ENCODE results near the gene MAK.
"Not testable (repeated sequence)": the region's sequence is repeated elsewhere in the genome, so short reads cannot be mapped to it uniquely, and the experiment has no call there.

Gene MAK

DNA sequence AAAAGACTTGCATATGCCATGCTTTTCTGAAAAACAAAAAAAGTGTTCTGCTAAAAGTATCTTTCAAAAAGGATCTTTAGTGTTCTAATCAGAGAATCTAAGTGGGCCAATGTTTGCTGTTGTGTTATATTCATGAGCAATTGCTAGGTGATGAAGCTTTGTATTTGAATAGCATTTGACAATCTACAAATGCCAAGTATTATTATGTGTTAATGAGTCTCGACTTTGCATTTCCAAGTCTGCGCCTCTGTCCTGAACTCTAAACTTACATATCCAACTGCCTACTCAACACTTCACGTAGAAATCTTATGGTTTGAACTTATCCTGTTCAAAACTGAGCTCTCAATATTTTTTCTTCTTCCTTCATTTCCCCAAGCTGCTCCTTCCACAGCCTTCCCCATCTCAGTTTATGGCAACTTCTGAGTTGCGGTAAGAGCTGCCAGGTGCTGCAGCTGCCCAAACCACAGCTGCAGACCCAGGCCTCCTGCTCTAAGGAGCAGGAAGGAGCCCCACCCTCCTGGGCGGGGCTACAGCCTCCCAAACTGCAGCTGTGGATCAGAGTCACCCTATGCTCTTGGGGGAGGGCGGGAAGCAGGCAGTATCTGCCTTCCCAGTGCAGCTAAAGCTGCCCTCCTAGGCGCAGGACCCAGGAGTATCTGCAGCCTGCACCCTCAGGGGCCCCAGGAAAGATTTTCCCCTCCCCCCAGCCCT lies 16.7 kb upstream of the MAK start:
- FAIRE-seq, result no peak

DNA sequence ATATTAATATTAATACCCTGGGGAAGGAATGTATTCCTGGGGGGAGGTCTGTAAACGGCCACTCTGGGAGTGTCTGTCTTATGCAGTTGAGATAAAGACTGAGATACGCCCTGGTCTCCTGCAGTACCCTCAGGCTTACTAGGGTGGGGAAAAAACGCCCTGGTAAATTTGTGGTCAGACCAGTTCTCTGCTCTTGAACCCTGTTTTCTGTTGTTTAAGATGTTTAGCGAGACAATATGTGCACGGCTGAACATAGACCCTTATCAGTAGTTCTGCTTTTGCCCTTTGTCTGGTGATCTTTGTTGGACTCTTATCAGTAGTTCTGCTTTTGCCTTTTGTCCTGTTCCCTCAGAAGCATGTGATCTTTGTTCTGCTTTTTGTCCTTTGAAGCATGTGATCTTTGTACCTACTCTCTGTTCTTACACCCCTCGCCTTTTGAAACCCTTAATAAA lies 15.5 kb upstream of the MAK start:
- FAIRE-seq; DNase-seq (ENCODE audit: insufficient read length, low spot score): not testable (repeated sequence)

More for the DNA sequence above, 16.7 kb upstream of the MAK start:
- no peak for DNase-seq (ENCODE audit: insufficient read length, low spot score)

DNA sequence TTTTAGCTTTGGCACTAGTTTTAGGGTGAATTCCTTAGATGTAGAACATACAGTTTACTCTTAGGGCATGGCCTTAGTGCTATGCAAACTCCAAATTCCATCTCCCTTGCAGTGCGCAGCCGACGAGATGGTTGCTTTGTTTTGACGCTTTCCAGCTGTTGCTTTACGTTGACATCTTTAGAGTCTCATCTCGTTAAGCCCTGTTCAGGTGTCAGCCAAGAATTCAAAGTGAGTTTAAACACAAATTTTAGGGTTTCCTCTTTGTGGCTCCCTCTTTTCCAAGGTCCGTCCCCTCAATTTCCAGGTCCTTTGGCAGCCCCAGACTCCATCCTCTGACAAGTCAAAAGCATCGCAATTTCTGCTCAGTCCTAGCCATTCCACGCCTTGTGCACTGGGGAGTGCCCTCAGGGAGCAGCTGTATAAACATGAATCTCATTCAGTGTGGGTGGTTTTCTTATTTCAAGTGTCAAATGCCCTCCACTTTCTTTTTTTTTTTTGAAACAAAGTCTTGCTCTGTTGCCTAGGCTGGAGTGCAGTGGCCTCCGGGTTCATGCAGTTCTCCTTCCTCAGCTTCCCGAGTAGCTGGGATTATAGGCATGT lies 14.1 kb upstream of the MAK start:
- no peak for FAIRE-seq
- no peak for DNase-seq (ENCODE audit: insufficient read length, low spot score)

DNA sequence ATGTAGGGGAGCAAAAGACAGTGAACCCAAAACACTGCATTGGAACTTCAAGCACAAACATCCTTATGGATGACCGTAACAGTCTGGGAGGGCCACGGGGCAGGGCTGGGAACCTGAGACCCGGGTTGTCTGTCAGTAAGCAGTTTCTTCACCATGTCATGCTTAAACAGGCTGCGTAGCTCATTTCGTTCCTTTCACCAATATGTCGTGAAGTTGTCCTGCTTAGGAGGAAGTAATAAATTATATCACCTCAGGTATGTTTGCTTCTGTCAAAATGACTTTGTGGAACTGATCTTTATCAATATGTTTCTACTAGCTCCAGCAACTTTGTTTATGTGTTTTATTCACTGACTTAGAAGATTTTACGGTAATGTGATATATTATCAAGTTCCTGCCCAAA lies 12.4 kb upstream of the MAK start:
- DNase-seq (ENCODE audit: insufficient read length, low spot score) (no peak), FAIRE-seq (no peak)

DNA sequence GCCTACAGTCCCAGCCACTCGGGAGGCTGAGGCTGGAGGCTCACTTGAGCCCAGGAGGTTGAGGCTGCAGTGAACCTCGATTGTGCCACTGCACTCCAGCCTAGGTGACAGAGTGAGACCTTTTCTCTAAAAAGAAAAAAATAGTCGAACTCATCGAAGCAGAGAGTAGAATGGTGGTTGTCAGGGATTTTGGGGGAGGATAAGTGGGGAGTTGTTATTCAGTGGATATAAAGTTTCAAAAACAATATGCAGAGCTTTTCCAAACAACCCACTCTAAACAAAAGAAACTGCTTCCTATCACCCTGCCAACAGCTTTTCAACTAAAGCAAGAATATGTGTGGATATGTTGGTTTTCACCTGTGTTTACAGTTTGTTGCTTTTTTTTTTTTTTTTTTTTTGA lies 11.6 kb upstream of the MAK start:
- no peak for DNase-seq (ENCODE audit: insufficient read length, low spot score)
- FAIRE-seq, result no peak

DNA sequence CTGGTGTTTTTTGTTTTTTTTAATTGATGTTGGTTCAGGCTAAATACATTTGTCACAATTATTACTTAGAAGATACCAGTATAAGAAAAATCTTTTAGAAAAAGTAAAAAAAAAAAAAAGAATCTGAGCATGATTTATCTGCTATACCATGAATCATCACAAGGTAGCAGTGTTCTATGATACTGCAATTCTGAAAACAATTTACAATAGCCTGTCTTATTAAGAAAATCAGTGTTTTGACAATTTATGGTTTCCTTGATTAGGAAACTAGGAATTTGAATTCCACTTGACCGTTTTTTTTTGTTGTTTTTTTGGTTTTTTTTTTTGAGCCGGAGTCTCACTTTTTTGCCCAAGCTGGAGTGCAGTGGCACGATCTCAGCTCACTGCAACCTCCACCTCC lies 9.3 kb upstream of the MAK start:
- FAIRE-seq (no peak), DNase-seq (ENCODE audit: insufficient read length, low spot score) (no peak)

DNA sequence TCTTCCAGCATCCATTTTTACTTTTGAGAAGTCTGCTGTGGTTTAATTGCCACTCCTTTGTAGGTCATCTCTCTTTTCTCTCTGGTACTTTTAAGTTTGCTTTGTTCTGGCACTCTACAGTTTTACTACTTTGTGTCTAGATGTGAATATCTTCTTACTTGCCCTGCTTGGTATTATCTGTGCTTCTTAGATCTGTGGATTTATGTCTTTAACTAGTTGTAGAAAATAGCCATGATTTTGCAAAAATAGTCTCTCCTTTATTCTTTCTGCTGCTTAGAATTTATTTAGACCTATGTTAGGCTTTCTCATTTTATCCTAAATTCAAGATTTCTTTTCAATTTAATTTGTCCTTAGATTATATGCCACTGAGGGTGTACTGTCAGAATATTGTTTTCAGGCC lies 5.2 kb upstream of the MAK start:
- no peak for FAIRE-seq
- no peak for DNase-seq (ENCODE audit: insufficient read length, low spot score)

DNA sequence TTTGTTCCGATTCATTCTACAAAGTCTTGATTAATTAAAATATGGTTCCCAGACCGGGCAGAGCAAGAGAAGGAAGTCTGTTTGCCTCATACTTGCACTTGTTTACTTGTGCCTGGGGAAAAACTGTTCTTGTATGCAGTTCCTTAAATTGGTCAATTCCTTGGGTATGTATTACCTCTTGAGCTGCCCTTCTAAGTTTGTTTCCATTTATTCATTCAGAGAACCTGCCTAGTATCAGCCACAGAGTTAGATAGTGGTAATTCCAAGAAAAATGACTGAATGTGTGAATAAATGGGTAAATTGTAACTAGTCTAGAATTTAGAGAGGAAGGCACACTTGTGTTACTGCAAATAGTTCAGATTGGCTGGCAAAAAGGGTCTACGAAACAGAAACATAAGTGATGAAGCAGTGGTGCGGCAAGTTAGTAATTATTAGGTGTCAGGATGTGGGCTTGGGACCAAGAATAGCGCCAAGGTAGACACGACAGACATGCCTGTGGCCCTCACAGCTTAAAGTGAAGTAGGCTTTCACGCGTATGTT lies 525 bp upstream of the MAK start:
- peak; percentile 92 for FAIRE-seq
- peak; percentile 52 for DNase-seq (ENCODE audit: insufficient read length, low spot score)

DNA sequence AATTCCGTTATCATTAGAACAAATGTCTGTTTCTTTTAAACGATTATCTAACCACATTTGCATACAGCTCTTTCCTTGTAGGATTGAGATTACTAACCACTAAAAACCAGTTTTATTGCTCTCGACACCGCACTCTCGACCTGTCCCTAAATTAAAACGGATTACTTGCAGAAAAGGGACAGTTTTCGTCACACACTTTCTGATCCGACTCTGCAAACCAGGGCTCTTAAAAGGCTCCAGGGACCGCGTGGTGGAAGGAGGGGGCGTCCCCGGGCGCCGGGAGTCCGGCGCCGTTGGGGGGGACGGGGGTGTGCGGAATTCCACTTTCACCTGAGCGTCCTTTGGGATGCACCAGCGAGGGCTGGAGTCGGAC lies 731 bp downstream of the MAK start:
- no peak for FAIRE-seq
- no peak for DNase-seq (ENCODE audit: insufficient read length, low spot score)

DNA sequence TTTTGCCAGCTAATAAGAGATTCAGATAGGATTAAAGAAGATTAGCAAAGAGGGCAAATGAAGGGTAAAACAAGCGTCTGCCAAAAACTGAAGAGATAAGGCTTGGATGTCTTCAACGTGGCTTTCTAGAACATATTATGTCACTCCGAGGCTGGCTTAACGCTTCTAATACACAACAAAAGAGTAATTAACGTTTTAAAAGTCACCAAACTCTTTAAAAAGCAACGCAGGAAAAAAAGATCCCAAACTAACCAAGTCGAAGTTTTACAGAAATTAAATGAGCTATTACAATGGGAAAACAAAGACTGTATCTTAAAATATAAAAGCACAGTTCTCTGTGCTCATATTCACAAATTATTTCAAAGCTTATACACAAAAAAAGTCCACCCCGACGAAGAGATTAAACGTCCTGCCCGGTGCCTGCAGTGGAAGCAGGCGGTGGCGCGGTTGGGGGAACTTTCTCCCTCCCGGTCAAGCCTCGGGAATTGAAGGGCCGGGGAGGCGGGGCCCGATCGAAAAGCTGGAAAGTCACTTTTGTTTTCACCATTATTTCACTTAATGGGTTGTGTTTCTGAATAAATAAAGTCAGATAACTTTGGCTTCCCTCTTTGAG lies 1.2 kb downstream of the MAK start:
- FAIRE-seq (peak; percentile 95), DNase-seq (ENCODE audit: insufficient read length, low spot score) (no peak)

DNA sequence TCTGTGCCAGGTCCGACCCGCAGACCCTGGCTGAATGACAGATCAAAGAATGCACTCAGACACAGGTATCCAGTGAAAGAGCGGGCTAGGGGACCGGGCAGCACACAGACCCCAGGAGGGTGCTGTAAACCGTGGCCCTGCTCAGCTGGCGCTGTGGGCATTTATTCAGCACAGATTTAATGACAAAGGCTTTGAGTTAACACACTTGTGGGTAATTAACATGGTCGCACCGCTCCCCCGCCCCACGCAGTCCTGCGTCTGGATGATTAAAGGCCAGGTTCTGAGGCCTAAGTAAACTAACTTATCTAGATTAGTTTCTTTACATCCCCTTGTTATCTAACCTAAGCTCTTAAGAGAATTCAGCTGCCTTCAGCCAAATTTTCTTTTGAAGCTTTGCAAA lies 3.5 kb downstream of the MAK start:
- DNase-seq (ENCODE audit: insufficient read length, low spot score), result no peak
- FAIRE-seq, result no peak

DNA sequence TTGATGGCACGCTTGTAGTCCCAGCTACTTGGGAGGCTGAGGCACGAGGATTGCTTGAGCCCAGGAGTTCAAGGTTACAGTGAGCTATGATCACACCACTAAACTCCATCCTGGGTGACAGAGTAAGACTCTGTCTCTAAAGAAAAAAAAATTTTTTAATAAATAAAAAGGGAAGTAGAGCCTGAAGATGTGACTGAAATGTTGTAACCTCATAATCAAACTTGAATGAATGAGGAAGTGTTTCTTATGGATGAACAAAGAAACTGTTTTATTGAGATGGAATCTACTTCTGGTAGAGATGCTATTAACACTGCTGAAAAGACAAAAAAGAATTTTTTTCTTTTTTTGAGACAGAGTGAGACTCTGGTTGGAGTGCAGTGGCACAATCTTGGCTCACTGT lies 6.7 kb downstream of the MAK start:
- no peak for DNase-seq (ENCODE audit: insufficient read length, low spot score)
- no peak for FAIRE-seq

DNA sequence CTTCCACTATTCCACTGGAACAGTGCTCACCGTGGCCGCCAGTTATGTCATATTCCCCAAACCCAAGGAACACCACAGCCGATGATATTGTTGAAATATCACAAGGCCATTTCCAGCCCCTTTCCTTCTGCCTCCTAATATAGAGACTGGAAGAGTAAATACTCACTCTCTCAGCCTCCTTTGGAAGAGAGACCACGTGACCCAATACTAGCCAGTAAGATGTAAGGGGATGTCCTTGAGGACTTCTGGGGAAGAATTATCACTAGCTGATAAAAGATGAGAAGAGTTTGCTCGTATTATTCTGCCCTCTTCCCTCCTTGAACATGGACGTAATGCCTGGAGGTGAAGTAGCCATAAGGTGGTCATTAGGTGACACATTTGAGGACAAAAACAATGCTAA lies 13.5 kb downstream of the MAK start:
- DNase-seq (ENCODE audit: insufficient read length, low spot score), result no peak
- no peak for FAIRE-seq

DNA sequence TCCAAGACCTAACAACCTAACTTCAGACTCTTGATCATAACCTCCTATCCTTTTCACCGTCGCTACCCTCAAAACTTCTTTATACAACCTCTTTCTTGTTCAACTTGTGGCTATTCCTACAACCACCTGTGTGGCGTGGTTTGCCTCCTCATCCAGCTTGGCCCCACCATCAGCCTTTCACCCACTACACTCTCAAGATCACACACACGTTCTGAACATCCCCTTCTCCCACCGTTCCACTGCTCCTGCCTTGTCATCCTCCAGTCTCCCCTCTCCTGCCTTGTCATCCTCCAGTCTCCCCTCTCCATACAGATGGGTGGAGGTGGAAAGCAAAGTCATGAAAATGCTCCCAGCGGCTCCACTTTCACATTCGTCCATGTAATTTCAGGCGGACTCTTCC lies 14.0 kb downstream of the MAK start:
- no peak for DNase-seq (ENCODE audit: insufficient read length, low spot score)
- no peak for FAIRE-seq

DNA sequence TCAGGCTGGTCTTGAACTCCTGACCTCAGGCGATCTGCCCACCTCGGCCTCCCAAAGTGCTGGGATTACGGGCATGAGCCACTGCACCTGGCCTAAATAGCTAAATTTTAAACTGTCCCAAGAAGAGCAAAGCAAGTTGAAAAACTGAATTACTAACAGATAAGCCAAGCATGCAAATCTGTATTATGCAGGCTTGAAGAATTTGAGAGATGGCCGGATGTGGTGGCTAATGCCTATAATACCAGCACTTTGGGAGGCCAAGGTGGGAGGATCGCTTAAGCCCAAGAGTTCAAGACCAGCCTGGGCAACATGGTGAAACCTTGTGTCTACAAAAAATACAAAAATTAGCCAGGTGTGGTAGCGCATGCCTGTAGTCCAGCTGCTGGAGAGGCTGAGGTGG lies 24.2 kb downstream of the MAK start:
- FAIRE-seq; DNase-seq (ENCODE audit: insufficient read length, low spot score): not testable (repeated sequence)

DNA sequence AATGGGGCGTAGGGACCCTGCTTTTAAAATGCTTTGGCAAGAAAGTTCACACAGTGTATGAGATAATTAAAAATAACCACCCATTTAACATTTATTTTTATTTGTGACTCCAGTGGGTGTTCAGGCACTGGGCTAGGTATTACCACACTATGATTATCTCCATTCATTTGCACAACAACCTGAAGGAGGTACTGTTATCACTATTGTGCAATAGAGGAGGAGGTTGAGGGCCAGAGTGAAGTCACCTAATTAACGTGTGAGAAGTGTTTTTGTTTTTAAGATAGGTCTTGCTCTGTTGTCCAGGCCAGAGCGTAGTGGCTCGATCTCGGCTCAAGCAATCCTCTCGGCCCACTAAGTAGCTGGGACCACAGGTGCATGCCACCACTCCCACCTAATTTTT lies 29.2 kb downstream of the MAK start:
- FAIRE-seq (no peak), DNase-seq (ENCODE audit: insufficient read length, low spot score) (no peak)

DNA sequence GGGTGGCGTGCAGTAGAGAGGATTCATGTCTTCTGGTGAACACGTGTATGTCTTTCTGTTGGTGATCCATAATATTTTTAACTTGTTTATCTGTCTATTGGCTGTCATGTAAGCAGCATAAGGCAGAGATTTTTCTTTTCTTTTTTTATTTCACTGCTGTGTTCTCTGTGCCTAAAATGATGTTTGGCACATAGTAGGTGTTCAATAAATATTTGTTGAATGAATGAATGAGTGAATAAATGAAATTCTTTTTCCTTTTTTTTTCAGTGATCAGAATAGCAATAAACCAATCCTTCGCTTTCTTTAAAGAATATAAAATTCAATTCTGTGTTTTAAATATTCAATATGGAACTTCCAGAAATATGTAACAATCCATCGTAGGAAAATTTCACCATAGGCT lies 30.0 kb downstream of the MAK start:
- FAIRE-seq, result no peak
- no peak for DNase-seq (ENCODE audit: insufficient read length, low spot score)

DNA sequence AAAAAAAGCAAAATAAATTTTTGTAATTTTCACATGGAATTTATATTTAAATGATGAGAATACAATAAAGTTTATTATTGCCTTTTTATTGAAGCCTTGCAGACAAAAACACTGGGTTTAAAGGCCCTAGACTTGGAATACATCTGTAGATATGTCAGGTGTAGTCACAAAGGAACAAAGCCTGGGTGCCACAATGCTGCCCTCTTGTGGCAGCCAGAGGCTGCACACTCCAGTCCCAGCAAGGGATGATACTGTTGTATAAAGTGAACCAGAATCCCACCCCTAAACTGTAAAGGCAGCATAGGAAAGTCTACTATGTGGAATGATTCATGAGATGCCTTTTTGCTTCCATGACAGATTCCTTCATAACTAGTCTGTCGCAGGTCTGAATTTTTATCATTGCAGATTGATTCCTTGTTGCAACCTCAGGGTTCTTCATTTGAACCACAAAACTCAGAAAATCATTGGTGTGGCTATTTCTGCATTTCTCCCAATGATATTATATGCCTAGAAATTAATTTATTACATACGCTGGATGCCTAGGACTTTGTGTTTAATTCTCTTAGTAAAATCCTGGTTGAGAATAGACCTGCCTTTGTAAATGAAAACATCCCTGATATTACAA lies 37.0 kb downstream of the MAK start:
- DNase-seq (ENCODE audit: insufficient read length, low spot score) (peak; percentile 69), FAIRE-seq (peak; percentile 96)

DNA sequence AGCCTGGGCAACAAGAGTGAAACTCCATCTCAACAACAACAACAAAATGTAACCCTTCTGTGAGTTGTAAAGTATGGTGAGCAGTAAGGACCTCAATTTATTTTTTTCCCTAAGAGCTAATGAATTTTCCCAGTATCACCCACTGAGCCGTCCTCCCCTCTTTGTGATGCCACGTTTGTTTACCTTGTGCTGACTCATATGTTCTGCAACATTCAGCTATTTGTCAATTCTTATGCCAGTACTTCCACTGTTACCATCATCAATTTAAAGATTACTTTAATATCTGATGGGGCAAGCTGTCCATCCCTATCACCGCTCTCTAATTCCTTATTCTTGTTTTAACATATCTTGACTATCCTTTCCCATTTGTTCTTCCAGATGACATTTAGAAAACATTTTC lies 37.5 kb downstream of the MAK start:
- no peak for FAIRE-seq

DNA sequence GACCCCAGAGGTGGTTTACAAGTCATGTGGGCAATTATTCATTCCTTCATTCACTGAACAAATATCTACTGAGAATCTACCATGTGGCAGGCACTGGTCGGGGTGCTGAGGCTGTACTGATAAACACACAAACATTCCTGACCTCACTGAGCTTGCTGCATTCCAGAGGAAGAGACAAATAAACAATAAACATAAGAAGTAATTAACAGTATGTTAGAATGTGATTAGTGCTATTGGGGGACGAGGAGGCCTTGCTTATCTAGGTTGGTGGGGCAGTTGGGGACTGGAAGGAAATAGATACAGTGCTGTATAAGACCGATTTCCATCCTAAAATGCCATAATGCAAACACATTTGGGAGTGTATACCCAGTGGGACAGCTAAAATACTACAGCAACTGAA lies 44.1 kb downstream of the MAK start:
- FAIRE-seq (no peak), DNase-seq (ENCODE audit: insufficient read length, low spot score) (no peak)

More for the DNA sequence above, 37.5 kb downstream of the MAK start:
- no peak for DNase-seq (ENCODE audit: insufficient read length, low spot score)

DNA sequence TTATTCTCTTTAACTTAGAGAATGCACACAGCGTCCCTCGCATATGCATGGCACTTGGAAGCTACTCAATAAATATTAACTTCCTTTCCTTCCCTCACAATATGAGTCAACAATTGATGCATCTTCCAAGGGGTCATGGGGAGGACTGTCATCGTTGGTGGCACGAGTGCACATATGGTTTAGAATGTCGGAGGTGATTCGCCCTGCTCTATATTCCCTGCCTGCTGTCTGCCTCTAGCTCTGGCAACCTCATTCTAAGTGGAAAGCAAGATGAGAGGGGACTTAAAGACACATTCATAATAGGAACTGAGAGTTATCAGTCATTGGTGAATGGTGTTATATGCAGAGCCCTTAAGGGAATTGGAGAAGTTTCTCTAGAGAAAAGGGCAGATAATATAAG lies 44.6 kb downstream of the MAK start:
- no peak for DNase-seq (ENCODE audit: insufficient read length, low spot score)
- FAIRE-seq, result no peak

DNA sequence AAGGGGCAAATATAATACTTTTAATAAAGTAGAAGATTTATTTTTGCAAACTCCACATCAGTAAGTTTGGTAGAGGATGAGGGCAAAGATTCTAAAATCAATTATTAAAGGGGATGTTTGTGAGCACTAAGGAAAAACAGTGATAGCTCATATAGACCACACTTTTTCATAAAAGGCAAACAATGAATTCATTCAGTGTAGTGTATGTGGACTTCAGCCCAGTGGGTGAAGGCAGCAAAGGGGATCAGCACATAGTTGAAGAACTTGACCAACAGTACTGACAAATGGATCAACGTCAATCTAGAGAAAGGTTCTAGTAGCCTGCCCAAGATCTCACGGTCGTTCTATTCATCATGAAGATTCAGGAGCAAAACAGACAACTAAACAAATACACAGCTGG lies 45.3 kb downstream of the MAK start:
- FAIRE-seq (no peak), DNase-seq (ENCODE audit: insufficient read length, low spot score) (no peak)
